ENCODE data around the gene CPNE5. TPM values are rescaled to one million over a fixed set of nuclear protein-coding genes. Genes with fewer than 3 reads are reported as not detected.

The CPNE5 gene
- total and polyA plus RNA-seq, 2 donors (not counting 1 experiment from before 2014, with no cell fraction given): 0.02 TPM; not detected in 1

DNA sequence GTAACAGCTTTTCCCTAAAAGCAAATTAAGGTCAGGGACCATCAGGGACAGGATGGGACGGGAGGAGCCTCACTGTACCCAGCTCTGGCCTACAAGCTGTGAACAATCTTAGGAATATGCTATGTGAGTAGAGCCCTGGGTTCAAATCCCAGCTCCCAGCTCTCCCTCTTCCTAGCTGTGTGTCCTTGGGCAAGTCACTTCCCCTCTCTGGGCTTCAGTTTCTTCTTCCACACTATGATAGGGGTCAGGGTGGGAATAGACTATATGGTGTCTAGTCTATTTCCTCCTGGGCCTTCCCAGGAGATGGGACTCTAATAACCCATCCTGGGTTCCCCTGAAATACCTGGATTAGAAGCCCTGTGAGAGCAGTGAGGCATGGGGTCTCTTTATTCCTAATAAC lies 41.6 kb downstream of the CPNE5 start:
- no peaks in the 10 kb centered on the region for H4K20me1 ChIP-seq (ENCODE audit: control insufficient read depth, extremely low read depth, insufficient read depth, low read length)
- H3K9me3 ChIP-seq (ENCODE audit: control insufficient read depth, insufficient read depth, low read depth, low read length): no peaks in the 10 kb centered on the region
- DNase-seq (ENCODE audit: low read depth in 2 of 2): no peak
- no peak overlapping the region for H3K4me3 ChIP-seq (replicated peaks in 1 of 4; ENCODE audit: control extremely low read depth in 1 of 4, insufficient read depth in 1 of 4, low read depth in 3 of 4, low read length in 4 of 4)
- no peak overlapping the region for H3K27ac ChIP-seq (ENCODE audit: insufficient read depth, low read length)
- H3K79me2 ChIP-seq (ENCODE audit: control insufficient read depth, insufficient read depth, low read length): no peaks in the 10 kb centered on the region
- H3K4me1 ChIP-seq (ENCODE audit: control insufficient read depth, extremely low read depth, insufficient read depth, low read length): no peaks in the 10 kb centered on the region
- no peak overlapping the region for H3K9ac ChIP-seq (ENCODE audit: insufficient read depth, low read length)
- H3K36me3 ChIP-seq (ENCODE audit: control insufficient read depth, insufficient read depth, low read length): no peaks in the 10 kb centered on the region
- no peak overlapping the region for H2AFZ ChIP-seq (ENCODE audit: low read length)
- peaks cover 12% of the 10 kb centered on the region for H3K27me3 ChIP-seq (ENCODE audit: control insufficient read depth, insufficient read depth, low read length)
- TF ChIP-seq, protein P1, sequence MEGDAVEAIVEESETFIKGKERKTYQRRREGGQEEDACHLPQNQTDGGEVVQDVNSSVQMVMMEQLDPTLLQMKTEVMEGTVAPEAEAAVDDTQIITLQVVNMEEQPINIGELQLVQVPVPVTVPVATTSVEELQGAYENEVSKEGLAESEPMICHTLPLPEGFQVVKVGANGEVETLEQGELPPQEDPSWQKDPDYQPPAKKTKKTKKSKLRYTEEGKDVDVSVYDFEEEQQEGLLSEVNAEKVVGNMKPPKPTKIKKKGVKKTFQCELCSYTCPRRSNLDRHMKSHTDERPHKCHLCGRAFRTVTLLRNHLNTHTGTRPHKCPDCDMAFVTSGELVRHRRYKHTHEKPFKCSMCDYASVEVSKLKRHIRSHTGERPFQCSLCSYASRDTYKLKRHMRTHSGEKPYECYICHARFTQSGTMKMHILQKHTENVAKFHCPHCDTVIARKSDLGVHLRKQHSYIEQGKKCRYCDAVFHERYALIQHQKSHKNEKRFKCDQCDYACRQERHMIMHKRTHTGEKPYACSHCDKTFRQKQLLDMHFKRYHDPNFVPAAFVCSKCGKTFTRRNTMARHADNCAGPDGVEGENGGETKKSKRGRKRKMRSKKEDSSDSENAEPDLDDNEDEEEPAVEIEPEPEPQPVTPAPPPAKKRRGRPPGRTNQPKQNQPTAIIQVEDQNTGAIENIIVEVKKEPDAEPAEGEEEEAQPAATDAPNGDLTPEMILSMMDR (conservative IDR thresholded peaks at IDR 0.05 in 1 of 2, IDR thresholded peaks at IDR 0.05 in 1 of 2; ENCODE audit: low read depth in 1 of 2, low read length in 2 of 2): no peak
- TF ChIP-seq EZH2 (IDR thresholded peaks at IDR 0.05; ENCODE audit: low read length, missing control alignments): no peak
- H3K4me2 ChIP-seq (ENCODE audit: extremely low read depth, insufficient read depth, low read length): no peak overlapping the region

DNA sequence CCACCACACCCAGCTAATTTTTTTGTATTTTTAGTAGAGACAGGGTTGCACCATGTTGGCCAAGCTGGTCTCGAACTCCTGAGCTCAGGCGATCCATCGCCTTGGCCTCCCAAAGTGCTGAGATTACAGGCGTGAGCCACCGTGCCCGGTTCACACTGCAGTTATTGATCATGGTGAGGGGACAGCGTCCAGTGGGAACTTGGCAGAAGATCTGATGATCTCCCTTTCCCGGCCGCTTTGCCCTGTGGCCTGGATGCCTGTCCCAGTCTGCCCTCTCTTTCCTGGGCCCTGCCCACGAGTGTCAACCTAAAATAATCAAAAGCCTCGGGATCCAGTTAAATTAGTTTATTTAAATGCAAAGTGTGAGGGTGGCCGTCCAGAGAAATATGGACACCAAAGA lies 42.2 kb downstream of the CPNE5 start:
- Histone ChIP-seq H3K27me3 (ENCODE audit: control insufficient read depth, insufficient read depth, low read length) (peaks cover 12% of the 10 kb centered on the region), H3K27ac (ENCODE audit: insufficient read depth, low read length) (no peak overlapping the region), H3K4me2 (ENCODE audit: extremely low read depth, insufficient read depth, low read length) (no peak overlapping the region), H3K36me3 (ENCODE audit: control insufficient read depth, insufficient read depth, low read length) (no peaks in the 10 kb centered on the region), H3K9ac (ENCODE audit: insufficient read depth, low read length) (no peak overlapping the region), H3K9me3 (ENCODE audit: control insufficient read depth, insufficient read depth, low read depth, low read length) (no peaks in the 10 kb centered on the region), H3K79me2 (ENCODE audit: control insufficient read depth, insufficient read depth, low read length) (no peaks in the 10 kb centered on the region), H2AFZ (ENCODE audit: low read length) (no peak overlapping the region), H3K4me3 (replicated peaks in 1 of 4; ENCODE audit: control extremely low read depth in 1 of 4, insufficient read depth in 1 of 4, low read depth in 3 of 4, low read length in 4 of 4) (no peak overlapping the region), H3K4me1 (ENCODE audit: control insufficient read depth, extremely low read depth, insufficient read depth, low read length) (no peaks in the 10 kb centered on the region), H4K20me1 (ENCODE audit: control insufficient read depth, extremely low read depth, insufficient read depth, low read length) (no peaks in the 10 kb centered on the region)
- TF ChIP-seq, protein P1 (conservative IDR thresholded peaks at IDR 0.05 in 1 of 2, IDR thresholded peaks at IDR 0.05 in 1 of 2; ENCODE audit: low read depth in 1 of 2, low read length in 2 of 2): no peak
- TF ChIP-seq EZH2 (IDR thresholded peaks at IDR 0.05; ENCODE audit: low read length, missing control alignments): no peak
- DNase-seq (ENCODE audit: low read depth in 2 of 2): no peak

DNA sequence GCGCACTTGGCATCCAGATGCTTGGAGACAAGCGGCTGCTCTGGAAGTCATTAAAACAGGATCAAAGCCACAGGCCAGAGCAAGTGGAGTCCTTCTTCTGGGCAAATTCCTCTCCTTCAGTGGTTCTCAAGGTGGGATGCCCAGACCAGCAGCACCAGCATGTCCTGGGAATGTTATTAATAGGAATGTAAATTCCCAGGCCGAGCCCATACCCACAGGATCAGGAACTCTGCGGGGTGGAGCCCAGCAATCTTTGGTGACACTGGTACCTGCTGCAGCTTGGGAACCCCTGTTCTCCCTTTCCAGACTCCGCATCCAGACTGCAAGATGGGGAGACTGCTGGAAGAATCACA lies 44.6 kb downstream of the CPNE5 start:
- Histone ChIP-seq H2AFZ (ENCODE audit: low read length) (no peak overlapping the region), H3K4me1 (ENCODE audit: control insufficient read depth, extremely low read depth, insufficient read depth, low read length) (no peaks in the 10 kb centered on the region), H3K4me3 (replicated peaks in 1 of 4; ENCODE audit: control extremely low read depth in 1 of 4, insufficient read depth in 1 of 4, low read depth in 3 of 4, low read length in 4 of 4) (no peak overlapping the region), H3K36me3 (ENCODE audit: control insufficient read depth, insufficient read depth, low read length) (no peaks in the 10 kb centered on the region), H3K9me3 (ENCODE audit: control insufficient read depth, insufficient read depth, low read depth, low read length) (no peaks in the 10 kb centered on the region), H4K20me1 (ENCODE audit: control insufficient read depth, extremely low read depth, insufficient read depth, low read length) (no peaks in the 10 kb centered on the region), H3K4me2 (ENCODE audit: extremely low read depth, insufficient read depth, low read length) (no peak overlapping the region), H3K9ac (ENCODE audit: insufficient read depth, low read length) (no peak overlapping the region), H3K27me3 (ENCODE audit: control insufficient read depth, insufficient read depth, low read length) (peaks cover 17% of the 10 kb centered on the region), H3K79me2 (ENCODE audit: control insufficient read depth, insufficient read depth, low read length) (no peaks in the 10 kb centered on the region), H3K27ac (ENCODE audit: insufficient read depth, low read length) (no peak overlapping the region)
- no peak for DNase-seq (ENCODE audit: low read depth in 2 of 2)
- TF ChIP-seq, protein P1 (conservative IDR thresholded peaks at IDR 0.05 in 1 of 2, IDR thresholded peaks at IDR 0.05 in 1 of 2; ENCODE audit: low read depth in 1 of 2, low read length in 2 of 2): no peak
- no peak for TF ChIP-seq EZH2 (IDR thresholded peaks at IDR 0.05; ENCODE audit: low read length, missing control alignments)
